Large intestine (tissue), 3 donors: ENCODE data around the gene OSBPL3. TPM values are rescaled to one million over a fixed set of nuclear protein-coding genes. Genes with fewer than 3 reads are reported as not detected.

Experiments used
- DNase-seq, 2 donors: peaks; one replicate each; pipeline versions ENCODE4 v3.0.0 to v3.0.0-alpha.2; 2013
- H3K27ac ChIP-seq: one replicate; pipeline ENCODE4 v1.5.1; 2013; ENCODE audit warnings: low read length
- H3K27me3 ChIP-seq: 2 replicates; pipeline ENCODE4 v1.6.1; 2013; ENCODE audit warnings: low read length; ENCODE audit not compliant: control insufficient read depth, insufficient read depth
- H3K36me3 ChIP-seq: 2 replicates; pipeline ENCODE4 v1.6.1; 2013; ENCODE audit warnings: low read length; ENCODE audit not compliant: control insufficient read depth, insufficient read depth
- H3K4me1 ChIP-seq: one replicate; pipeline ENCODE4 v1.6.1; 2013; ENCODE audit warnings: low read length; ENCODE audit not compliant: control insufficient read depth, insufficient read depth
- H3K4me3 ChIP-seq: one replicate; pipeline ENCODE4 v1.5.1; 2013; ENCODE audit warnings: low read length
- H3K9me3 ChIP-seq: one replicate; pipeline ENCODE4 v1.6.1; 2013; ENCODE audit warnings: mild to moderate bottlenecking, low read depth, low read length, moderate library complexity; ENCODE audit not compliant: control insufficient read depth
- WGBS: methylation state at CpG from one replicate; pipeline ENCODE4 v1.1.5; 2013; ENCODE audit warnings: low lambda C conversion rate; ENCODE audit not compliant: insufficient coverage; 5-methylcytosine and 5-hydroxymethylcytosine counted together
- polyA plus RNA-seq: library from polyadenylated mRNA; unstranded; fragments of 120-200 nt; gene quantifications from one replicate; pipeline ENCODE4 v1.2.1, GENCODE V29; 2013

Gene OSBPL3
- polyA plus RNA-seq, 1 donor, result 32.4 TPM

DNA sequence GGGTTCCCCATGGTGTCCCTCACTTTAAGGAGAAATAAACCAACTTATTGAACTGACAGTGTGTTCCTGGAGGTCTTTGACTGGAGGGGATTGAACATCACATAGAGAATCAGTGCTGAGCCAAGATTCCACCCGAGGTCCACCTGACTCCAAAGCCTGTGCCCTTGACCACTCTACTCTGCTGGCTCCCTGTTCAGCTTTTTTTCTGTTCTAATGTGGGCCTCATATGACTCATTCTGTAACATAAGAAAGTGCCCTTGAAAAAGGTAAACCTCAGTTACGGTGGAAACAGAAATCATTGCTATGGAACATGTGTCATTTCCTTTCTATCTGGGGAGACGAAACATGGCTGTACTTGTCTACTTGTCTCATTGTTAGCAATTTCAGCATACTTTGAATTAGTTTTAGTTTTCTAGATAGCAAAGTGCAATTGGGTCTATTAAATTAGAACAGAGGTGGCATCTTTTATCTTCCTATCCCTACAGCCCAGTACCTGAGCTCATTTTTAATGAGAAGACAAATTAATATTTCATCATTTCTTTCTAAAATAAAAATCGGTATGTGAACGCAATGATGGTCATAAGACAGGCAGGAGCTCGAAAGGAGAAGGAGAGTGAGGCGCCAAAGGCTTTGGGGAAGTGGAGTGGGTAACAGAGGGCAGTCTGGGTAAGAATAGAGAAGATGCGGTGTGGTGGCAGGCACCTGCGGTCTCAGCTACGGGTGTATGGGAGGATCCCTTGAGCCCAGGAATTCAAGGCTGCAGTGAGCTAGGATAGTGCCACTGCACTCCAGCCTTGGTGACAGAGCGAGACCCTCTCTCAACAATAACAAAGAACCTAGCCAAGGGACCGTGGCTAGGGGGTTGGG lies 224.2 kb downstream of the OSBPL3 start:
- H3K9me3 ChIP-seq, result no peaks in the 10 kb centered on the region
- H3K4me1 ChIP-seq, result peaks cover 11% of the 10 kb centered on the region
- whole genome bisulfite sequencing, result 50% methylated on average over 1 of the region's 12 CpGs
- DNase-seq, result peak; percentile 43 to 73
- peak overlapping the region; percentile 88 for H3K4me3 ChIP-seq
- no peaks in the 10 kb centered on the region for H3K36me3 ChIP-seq
- H3K27ac ChIP-seq, result peak overlapping the region; percentile 92
- H3K27me3 ChIP-seq, result no peaks in the 10 kb centered on the region

DNA sequence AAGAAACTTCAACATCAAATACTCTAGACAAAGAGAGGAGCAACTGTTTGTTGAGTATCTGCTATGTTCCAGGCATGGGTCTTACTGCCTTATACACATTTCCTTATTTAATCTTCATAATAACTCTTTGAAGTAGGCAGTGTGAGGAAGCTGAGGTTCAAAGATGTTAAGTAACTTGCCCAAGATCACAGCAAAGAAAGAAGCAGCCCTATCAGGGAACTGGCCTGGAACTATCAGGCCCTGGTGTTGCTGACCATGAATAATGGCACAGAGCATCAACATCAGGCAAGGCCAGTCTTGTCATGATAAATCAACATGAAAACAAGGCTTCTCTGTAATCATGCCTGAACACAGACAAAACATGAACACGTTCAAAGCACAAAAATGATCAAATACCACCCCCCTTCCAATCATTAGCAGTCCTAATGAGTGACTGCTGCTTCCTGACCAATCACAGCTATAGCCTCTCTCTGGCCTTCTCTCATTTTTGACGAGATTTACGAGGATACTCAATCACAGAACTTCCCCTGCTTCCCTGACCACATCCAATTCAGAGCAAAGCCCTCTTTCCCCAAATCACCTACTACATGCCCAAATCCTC lies 225.0 kb downstream of the OSBPL3 start:
- Histone ChIP-seq H3K4me3 (no peak overlapping the region), H3K27ac (peak overlapping the region; percentile 92), H3K27me3 (no peaks in the 10 kb centered on the region), H3K9me3 (no peaks in the 10 kb centered on the region), H3K4me1 (peaks cover 13% of the 10 kb centered on the region), H3K36me3 (no peaks in the 10 kb centered on the region)
- DNase-seq, result peak in 1 of 2 donors; percentile 10
- 100% methylated on average over 2 of the region's 3 CpGs for WGBS

DNA sequence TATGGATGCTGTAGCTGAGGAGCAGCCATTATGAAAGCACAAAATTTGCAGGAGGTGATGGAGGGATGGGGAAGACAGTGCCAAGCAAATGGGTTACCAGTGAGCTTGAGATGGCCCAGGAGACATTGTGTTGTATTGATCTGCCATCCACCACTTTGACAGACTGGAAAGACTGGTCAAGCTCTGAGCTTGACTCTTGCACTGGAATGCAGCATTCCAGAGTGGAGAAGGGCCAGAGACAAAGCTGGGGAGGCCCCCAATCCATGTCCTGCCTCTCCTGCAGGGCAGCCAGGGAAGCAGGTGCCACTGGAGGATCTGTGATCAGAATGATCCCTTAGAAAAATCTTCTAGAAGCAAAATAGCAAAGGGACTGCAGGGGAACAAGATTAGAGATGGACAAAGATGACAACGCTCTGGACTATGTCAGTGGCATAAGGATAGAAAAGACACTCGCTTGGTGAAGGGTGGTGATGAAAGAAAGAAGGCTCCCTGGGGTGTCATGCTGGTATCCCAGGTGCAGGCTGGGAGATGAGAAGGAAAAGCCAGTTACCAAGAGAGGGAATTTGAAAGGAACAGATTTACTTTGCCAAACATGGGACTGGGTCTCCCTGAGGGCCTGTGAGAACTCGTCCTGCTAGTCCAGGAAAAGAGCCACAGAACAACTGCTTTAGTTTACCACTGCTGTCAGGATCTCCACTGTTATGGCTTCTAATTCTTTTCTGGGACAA lies 227.7 kb downstream of the OSBPL3 start:
- DNase-seq, result no peak
- Histone ChIP-seq H3K27ac (no peak overlapping the region), H3K27me3 (no peaks in the 10 kb centered on the region), H3K4me3 (no peak overlapping the region), H3K4me1 (peaks cover 6% of the 10 kb centered on the region), H3K36me3 (peaks cover 5% of the 10 kb centered on the region), H3K9me3 (no peaks in the 10 kb centered on the region)
- WGBS, result 100% methylated on average over 2 of the region's 3 CpGs

DNA sequence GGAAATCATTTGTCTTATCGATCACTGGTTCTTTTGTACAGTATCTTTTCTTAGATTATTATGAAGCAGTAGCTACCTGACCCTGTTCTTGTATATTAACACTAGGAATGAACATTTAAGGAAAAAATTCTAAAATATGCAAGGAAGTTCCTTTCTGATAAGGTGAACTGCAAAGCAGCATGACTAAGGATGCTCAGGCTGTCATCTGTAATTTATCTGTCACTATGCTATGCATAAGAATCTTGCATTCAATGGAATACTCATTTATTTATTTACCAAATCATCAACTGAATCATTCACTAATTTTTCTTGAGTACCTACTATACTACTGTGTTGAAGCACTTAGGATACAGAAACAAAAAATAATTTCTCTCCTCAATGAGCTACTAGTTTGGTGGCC lies 228.5 kb downstream of the OSBPL3 start:
- H3K4me1 ChIP-seq, result peaks cover 6% of the 10 kb centered on the region
- no CpG with 5 or more reads among the region's 1 CpG for WGBS

DNA sequence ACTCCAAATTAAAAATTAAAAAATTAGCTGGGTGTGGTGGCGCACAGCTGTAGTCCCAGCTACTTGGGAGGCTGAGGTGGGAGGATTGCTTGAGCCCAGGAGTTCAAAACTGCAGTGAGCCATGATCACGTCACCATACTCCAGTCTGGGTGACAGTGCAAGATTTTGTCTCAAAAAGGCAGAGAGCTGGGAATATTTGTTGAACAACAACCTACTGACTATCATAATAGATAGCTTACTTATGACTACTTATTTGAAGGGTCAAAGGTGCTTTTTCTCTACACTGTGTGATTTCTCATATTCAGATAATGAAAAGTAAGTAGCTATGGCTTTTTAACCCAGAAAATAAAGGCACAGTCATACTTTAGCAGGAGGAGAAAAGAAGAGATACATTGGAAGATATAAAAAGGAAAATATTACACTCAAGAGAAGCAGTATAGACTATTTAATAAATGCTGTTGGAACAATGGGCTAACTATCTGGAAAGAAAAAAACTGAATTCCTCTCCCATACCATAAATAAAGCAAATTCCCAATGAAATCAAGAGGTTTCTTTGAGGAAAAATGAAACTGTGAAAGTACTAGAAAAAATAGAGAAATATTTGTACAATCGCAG lies 229.4 kb downstream of the OSBPL3 start:
- peaks cover 8% of the 10 kb centered on the region for H3K4me1 ChIP-seq
- H3K9me3 ChIP-seq, result no peaks in the 10 kb centered on the region
- H3K4me3 ChIP-seq, result no peak overlapping the region
- peak; percentile 23 to 50 for DNase-seq
- H3K36me3 ChIP-seq, result peaks cover 12% of the 10 kb centered on the region
- H3K27ac ChIP-seq, result peak overlapping the region; percentile 71
- 92% methylated on average over 1 of the region's 3 CpGs for WGBS
- no peaks in the 10 kb centered on the region for H3K27me3 ChIP-seq

More for the DNA sequence above, 228.5 kb downstream of the OSBPL3 start:
- no peak overlapping the region for H3K4me3 ChIP-seq
- no peak overlapping the region for H3K27ac ChIP-seq
- DNase-seq, result no peak
- no peaks in the 10 kb centered on the region for H3K27me3 ChIP-seq
- no peaks in the 10 kb centered on the region for H3K9me3 ChIP-seq
- H3K36me3 ChIP-seq, result peaks cover 12% of the 10 kb centered on the region

DNA sequence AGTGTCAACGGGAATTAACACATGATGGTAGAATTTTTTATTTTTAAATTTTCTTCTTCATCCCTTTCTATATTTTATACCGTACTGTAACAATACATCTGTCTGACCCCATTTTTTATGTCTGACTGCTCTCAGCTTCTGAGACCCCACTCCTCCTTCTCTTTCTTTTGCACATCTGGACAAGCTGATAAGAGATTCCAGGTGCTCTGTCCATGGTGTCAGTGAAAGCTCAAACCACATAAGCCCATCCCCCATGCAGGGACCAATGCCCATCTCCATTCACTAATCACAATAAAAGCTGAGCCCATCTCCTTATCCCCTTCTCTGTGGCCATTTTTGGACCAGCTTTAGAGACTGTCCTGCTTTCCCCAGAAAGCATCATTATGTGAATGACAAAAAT lies 231.5 kb downstream of the OSBPL3 start:
- Histone ChIP-seq H3K4me3 (no peak overlapping the region), H3K36me3 (peaks cover 17% of the 10 kb centered on the region), H3K27ac (no peak overlapping the region), H3K27me3 (no peaks in the 10 kb centered on the region), H3K9me3 (no peaks in the 10 kb centered on the region), H3K4me1 (peaks cover 14% of the 10 kb centered on the region)
- no peak for DNase-seq
- WGBS, result 100% methylated on average over 2 of the region's 2 CpGs

Other genes with a start within 250 kb of the OSBPL3 start
- gene GSDME, start 222.7 kb downstream of the OSBPL3 start, polyA plus RNA-seq, result 87.6 TPM
- gene CYCS, start 145.1 kb upstream of the OSBPL3 start, polyA plus RNA-seq, result 117 TPM
- not detected for gene NPVF, start 248.3 kb upstream of the OSBPL3 start, polyA plus RNA-seq